Testis (tissue), 3 donors: ENCODE results near the gene UNC119. TPM values are rescaled to one million over a fixed set of nuclear protein-coding genes. Genes with fewer than 3 reads are reported as not detected.
A peak's percentile ranks its signal among the peaks of the same experiment; 100 is the strongest.

ENCODE experiments used
- DNase-seq: peaks from one replicate; pipeline ENCODE4 v3.0.0-alpha.2; 2019
- H3K27ac ChIP-seq, 2 donors: fragments of 200-600 bp; sonication (generic); one replicate each; pipeline ENCODE4 v1.5.1; 2019
- H3K27me3 ChIP-seq: fragments of 200-600 bp; sonication (generic); one replicate; pipeline ENCODE4 v1.5.1; 2019
- H3K36me3 ChIP-seq: fragments of 200-600 bp; sonication (generic); one replicate; pipeline ENCODE4 v1.5.1; 2017; ENCODE audit warnings: low read depth; ENCODE audit errors: missing control alignments
- H3K4me1 ChIP-seq: fragments of 200-600 bp; sonication (generic); one replicate; pipeline ENCODE4 v1.5.1; 2019
- H3K4me3 ChIP-seq, 2 donors: fragments of 200-600 bp; sonication (generic); one replicate each; pipeline ENCODE4 v1.5.1; 2017 to 2019
- H3K9me3 ChIP-seq: fragments of 200-600 bp; sonication (generic); one replicate; pipeline ENCODE4 v1.5.1; 2017
- POLR2A ChIP-seq: fragments of 450-650 bp; IDR thresholded peaks from one replicate; pipeline ENCODE4 v1.6.1; 2017; ENCODE audit warnings: antibody characterized with exemption, mild to moderate bottlenecking, moderate library complexity
- WGBS, 2 donors: methylation state at CpG; one replicate each; pipeline ENCODE4 v1.1.5; 2018; 5-methylcytosine and 5-hydroxymethylcytosine counted together
- intact Hi-C: fragments of 100-400 bp; cut with DNase I; formaldehyde crosslinking; loops from one replicate; pipeline ENCODE4 v1.15.1; 2023; ENCODE audit warnings: low total_unique reads
- polyA plus RNA-seq: library from polyadenylated mRNA; stranded (reverse); fragments of 350-450 nt; fragmentation: Illumina TruSeq; extraction: RNeasy Lipid Tissue Mini Kit (QIAGEN cat#74804); gene quantifications from one replicate; pipeline ENCODE4 v1.2.3, GENCODE V29; 2014; ENCODE audit warnings: low read depth, low replicate concordance; ENCODE audit not compliant: insufficient read depth
- total RNA-seq, 2 donors: library from RNA; depleted of rRNA; stranded (reverse); fragments of >200 nt; gene quantifications; one replicate each; pipeline ENCODE4 v1.2.3, GENCODE V29; 2016
- TF ChIP-seq, protein P1 (sequence below), 3 experiments: fragments of 450-650 bp in 2 of 3; fragments of 200-600 bp in 1 of 3; sonication (generic) in 1 of 3; IDR thresholded peaks; one replicate each; pipeline ENCODE4 v1.5.1; 2016 to 2019; ENCODE audit warnings: antibody characterized with exemption in 3 of 3, mild to moderate bottlenecking in 2 of 3, moderate library complexity in 1 of 3

Gene UNC119
- total and polyA plus RNA-seq, 3 donors from 2014 or later, result 94.9 to 180 (median 175) TPM

DNA sequence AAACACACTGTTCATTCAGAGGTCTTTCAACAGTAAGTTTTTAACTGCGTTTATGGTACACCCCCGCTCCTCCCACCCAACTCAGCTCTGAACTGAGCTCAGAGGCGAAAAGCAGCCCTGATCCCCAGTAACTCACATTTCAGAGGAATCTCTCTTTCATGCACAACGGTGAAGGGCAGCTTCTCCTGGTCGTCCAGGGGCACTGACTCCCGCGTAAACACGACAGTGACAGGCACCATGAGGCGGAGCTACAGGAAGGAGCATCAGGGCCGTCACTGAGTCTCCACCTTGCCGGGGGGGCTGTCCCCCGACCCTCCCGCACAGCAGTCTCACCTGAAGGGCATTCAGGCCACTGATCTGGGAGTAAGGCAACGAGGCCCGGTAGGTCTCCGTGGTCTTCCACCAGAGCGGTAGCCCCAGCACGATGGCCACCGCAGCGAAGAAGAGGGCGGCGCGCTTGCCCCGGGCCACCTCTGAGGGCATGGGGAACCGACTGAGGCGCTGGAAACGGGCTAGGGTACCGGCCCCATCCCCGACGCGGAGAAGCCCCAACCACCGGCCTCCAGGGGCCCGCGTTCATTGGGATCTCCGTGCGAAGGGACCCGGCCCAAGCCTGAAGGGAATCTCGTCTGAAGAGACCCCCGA, 18.4 kb upstream of the UNC119 start:
- peak; percentile 74 for DNase-seq
- H3K27ac ChIP-seq, result peak overlapping the region; percentile 71 to 82
- peak overlapping the region; percentile 72 to 90 for H3K4me3 ChIP-seq
- 1 to 3% methylated on average over 9 to 39 of the region's 39 CpGs for WGBS, 2 donors
- no peaks in the 10 kb centered on the region for H3K36me3 ChIP-seq
- TF ChIP-seq, protein P1, sequence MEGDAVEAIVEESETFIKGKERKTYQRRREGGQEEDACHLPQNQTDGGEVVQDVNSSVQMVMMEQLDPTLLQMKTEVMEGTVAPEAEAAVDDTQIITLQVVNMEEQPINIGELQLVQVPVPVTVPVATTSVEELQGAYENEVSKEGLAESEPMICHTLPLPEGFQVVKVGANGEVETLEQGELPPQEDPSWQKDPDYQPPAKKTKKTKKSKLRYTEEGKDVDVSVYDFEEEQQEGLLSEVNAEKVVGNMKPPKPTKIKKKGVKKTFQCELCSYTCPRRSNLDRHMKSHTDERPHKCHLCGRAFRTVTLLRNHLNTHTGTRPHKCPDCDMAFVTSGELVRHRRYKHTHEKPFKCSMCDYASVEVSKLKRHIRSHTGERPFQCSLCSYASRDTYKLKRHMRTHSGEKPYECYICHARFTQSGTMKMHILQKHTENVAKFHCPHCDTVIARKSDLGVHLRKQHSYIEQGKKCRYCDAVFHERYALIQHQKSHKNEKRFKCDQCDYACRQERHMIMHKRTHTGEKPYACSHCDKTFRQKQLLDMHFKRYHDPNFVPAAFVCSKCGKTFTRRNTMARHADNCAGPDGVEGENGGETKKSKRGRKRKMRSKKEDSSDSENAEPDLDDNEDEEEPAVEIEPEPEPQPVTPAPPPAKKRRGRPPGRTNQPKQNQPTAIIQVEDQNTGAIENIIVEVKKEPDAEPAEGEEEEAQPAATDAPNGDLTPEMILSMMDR (IDR thresholded peaks at IDR 0.05), result no peak
- no peak for TF ChIP-seq POLR2A
- H3K27me3 ChIP-seq, result no peaks in the 10 kb centered on the region
- peaks cover 19% of the 10 kb centered on the region for H3K4me1 ChIP-seq
- no peaks in the 10 kb centered on the region for H3K9me3 ChIP-seq
- intact Hi-C loops, result no loop called here

DNA sequence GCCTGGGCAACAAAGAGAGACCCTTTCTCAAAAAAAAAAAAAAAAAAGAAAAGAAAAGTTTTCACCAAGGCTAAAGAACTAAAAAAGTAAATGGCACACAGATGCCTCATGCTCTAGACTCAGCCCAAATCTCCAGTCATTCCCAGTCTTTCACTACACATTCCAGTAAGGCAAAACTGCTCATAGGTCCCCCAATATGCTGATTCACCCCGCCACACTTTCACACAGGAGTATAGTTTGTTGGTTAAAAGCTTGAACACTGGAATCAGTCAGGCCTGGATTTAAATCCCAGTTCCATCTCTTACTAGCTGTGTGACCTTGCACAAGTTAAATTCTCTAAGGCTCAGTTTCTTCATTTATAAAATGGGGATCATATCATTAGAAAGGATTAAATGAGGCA, 17.0 kb upstream of the UNC119 start:
- H3K36me3 ChIP-seq, result no peaks in the 10 kb centered on the region
- H3K27ac ChIP-seq, result no peak overlapping the region
- DNase-seq, result no peak
- H3K9me3 ChIP-seq, result no peaks in the 10 kb centered on the region
- intact Hi-C loops, result no loop called here
- H3K4me1 ChIP-seq, result peaks cover 19% of the 10 kb centered on the region
- 95 to 97% methylated on average over 1 of the region's 1 CpG for WGBS, 2 donors
- H3K4me3 ChIP-seq, result no peak overlapping the region
- no peaks in the 10 kb centered on the region for H3K27me3 ChIP-seq
- TF ChIP-seq, protein P1 (IDR thresholded peaks at IDR 0.05), result no peak
- no peak for TF ChIP-seq POLR2A

DNA sequence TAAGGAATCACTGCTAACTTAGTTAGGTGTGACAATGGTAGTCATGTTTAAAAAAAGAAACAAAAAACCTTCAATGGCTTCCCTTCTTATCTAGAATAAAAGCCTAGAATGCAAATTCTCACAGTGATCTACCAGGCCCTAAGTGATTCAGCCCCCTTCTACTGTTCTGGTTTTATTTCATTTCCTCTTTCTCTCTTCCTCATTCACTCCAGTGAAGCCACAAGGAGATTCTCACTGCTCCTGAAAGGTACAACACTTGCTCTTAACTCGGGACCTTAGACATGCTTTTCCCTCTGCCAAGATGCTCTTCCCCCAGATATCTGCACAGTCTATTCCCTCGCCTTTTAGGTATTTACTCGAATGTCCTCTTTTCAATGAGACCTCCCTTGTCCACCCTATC, 15.2 kb upstream of the UNC119 start:
- Histone ChIP-seq H3K4me1 (peaks cover 17% of the 10 kb centered on the region), H3K4me3 (no peak overlapping the region), H3K9me3 (no peaks in the 10 kb centered on the region), H3K36me3 (no peaks in the 10 kb centered on the region), H3K27me3 (no peaks in the 10 kb centered on the region), H3K27ac (no peak overlapping the region)
- no peak for DNase-seq
- intact Hi-C loops, result no loop called here
- 85 to 87% methylated on average over 3 of the region's 3 CpGs for WGBS, 2 donors
- no peak for TF ChIP-seq POLR2A
- TF ChIP-seq, protein P1 (IDR thresholded peaks at IDR 0.05), result no peak

DNA sequence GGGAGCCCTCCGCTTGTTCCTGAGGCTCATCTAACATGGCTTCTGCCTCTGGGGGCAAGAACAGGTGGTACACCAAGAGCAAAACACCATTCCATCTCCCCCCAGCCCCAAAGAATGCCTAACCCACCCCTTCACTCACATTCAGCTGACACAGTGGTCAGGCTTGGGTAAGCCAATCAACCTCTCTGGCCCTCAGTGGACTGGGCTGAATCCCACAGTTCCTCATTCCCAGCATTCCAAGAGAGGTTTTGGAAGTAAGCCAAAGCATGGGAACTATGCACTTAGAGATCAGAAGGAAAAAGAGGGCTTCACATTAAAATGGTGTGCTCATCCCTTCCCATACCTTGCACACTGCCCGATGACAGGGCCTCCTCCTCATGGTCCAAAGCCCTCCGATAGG, 11.1 kb upstream of the UNC119 start:
- no peak for TF ChIP-seq POLR2A
- TF ChIP-seq, protein P1 (IDR thresholded peaks at IDR 0.05), result no peak
- Histone ChIP-seq H3K9me3 (no peaks in the 10 kb centered on the region), H3K4me3 (no peak overlapping the region), H3K36me3 (no peaks in the 10 kb centered on the region), H3K27ac (no peak overlapping the region), H3K4me1 (peaks cover 6% of the 10 kb centered on the region), H3K27me3 (no peaks in the 10 kb centered on the region)
- intact Hi-C loops, result no loop called here
- no peak for DNase-seq
- 74 to 90% methylated on average over 3 of the region's 3 CpGs for WGBS, 2 donors

DNA sequence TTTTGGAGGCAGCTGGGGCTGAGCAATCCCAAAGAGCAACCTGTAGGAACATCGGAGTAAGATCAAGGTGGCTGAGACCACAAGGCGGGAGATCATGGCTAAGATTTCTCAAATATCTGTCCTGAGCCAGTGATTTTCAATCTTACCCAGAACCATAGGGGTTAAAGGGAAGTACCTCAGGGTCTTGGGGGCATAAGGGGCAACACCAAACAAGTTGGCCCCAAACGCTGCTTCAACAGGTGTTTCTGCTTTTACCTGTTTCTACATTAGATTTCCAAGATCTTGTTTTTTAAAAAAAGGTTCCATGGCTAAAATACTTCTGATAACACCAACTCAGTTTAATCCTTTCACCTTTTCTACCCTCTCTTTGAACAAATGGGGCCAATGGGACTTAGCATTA, 2.6 kb upstream of the UNC119 start:
- intact Hi-C loops, result no loop called here
- 93 to 96% methylated on average over 3 of the region's 3 CpGs for WGBS, 2 donors
- Histone ChIP-seq H3K36me3 (no peaks in the 10 kb centered on the region), H3K4me3 (no peak overlapping the region), H3K9me3 (no peaks in the 10 kb centered on the region), H3K4me1 (peaks cover 17% of the 10 kb centered on the region), H3K27ac (no peak overlapping the region), H3K27me3 (no peaks in the 10 kb centered on the region)
- DNase-seq, result no peak
- no peak for TF ChIP-seq POLR2A
- TF ChIP-seq, protein P1 (IDR thresholded peaks at IDR 0.05), result no peak
